Left colon (tissue), 2 donors: ENCODE measurements around the gene PROP1. TPM values are rescaled to one million over a fixed set of nuclear protein-coding genes. Genes with fewer than 3 reads are reported as not detected.
"Not testable (repeated sequence)": the region's sequence is repeated elsewhere in the genome, so short reads cannot be mapped to it uniquely, and the experiment has no call there.

Experiments
- ATAC-seq: fragments of 200-7000 bp; cut with Tn5 transposase; one replicate; pipeline ENCODE4 v1.9.1; 2020; ENCODE audit warnings: mild to moderate bottlenecking, moderate library complexity
- DNase-seq, 2 donors: peaks; one replicate each; pipeline ENCODE4 v3.0.0-alpha.2; 2020
- intact Hi-C, 2 donors: fragments of 100-400 bp; cut with DNase I in 1 of 2; cut with micrococcal nuclease in 1 of 2; formaldehyde crosslinking; loops; one replicate each; pipeline versions ENCODE4 v1.11.2 to v1.14.0; 2022; cut with DNase I, micrococcal nuclease
- total RNA-seq, 2 donors: library from RNA; stranded (reverse); fragmentation: NEBNext Ultra II Directional; extraction: Animal tissue kit (Norgen Biotek cat#: 25700); gene quantifications; one replicate each; pipeline ENCODE4 v1.2.1, GENCODE V29; 2021
- donor health status: DM: no; HTN: no; CAD: no.
- donor health status: DM: yes; HTN: yes; CAD: no.

The PROP1 gene
- total RNA-seq, 2 donors from 2014 or later: not detected

DNA sequence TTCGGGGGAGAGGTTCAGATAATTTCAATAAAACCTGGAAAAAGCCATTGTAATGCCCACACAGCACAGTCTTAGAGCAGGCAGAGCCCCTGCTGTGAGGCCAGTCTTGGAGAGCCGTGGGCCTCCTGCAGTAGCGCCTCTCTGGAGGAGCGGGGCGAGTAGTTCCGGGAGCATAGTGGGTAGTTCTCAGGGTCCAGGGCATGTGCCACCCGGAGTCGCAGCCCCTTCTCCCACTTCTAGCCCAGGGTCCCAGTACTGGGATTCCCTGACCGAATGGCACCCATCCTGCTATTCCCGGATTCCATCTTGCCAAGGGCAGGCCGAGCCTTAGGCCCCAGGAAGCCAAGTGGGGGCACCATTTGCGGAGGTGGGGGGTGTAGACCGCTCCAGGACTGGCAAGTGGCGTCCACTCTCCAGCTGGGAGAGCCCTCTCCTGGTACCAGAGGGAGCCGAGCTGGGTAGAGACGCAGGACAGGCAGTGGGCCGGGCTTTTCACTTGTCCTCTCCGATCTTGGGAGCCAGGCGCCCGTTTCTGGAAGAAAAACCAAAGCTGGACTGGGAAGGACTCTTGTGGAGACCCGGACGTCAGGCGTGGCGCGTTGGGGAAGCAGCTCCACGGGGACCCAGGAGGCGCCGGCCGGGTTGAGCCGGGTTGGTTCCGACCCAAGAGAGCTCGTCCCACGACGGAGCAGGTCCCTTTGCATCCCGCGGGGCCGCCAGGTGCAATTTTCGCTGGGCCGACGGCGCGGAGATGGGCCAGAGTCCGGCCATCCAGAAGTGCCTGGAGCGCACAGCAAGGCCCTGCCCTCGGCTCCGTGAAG lies 12.1 kb downstream of the PROP1 start:
- no peak for DNase-seq
- no peak for ATAC-seq
- intact Hi-C loops: no loop called here

DNA sequence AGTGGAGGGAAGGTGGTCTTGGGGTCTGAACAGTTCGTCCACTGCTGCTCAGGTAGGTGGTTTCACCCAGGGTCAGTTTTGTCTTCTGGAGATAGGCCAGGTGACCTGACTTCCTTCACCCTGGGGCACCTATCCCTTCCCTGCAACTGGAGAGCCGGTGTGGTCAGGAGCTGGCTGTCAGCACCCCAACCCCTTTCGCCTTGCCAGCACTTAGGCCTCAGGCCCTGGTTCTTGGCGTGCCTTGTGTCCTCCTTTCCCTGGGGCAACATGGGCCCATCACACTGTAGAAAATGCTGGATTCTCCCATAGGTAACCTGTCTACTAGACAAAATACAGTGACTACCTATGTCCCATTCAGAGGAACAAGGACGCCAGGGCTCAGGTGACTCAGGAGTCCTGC lies 13.1 kb downstream of the PROP1 start:
- no peak for ATAC-seq
- intact Hi-C loops: no loop called here
- DNase-seq: no peak

DNA sequence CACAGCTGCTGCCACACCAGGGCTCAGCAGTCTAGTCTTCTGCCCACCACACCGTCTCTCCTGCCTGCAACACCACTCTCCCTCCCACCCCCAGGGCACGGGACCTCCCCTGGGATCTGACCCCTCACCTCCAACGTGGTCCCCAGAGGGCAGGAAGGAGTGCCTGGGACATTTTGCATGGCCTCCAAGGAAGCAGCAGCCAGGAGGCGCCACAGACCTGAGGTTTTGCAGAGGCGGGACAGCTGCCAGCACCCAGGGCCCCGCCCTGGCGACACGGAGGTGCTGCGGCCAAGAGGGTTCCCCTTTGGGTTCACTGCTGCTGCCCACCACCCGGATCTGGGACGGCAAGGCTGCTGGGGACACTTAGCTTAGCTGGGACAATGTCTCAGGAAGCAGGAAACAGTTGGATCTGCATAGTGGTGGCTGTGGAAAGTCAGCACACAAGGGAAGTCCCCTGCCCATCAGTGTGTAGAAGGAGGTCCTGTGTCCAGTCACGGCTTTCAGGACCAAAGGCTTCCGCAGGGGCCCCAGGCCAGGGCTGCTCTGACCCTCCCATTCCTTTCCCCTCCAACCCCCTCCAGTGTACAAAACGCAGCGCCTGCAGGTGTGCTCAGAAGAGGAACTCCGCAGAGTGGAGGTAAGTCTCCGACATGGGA lies 13.8 kb downstream of the PROP1 start:
- peak in 1 of 2 donors; percentile 34 for DNase-seq
- peak; percentile 50 for ATAC-seq
- intact Hi-C loops: no loop called here

GRCh38 chr5:177981296-177982071 lies 14.6 kb downstream of the PROP1 start:
- intact Hi-C loops: no loop called here
- ATAC-seq: no peak
- no peak for DNase-seq

DNA sequence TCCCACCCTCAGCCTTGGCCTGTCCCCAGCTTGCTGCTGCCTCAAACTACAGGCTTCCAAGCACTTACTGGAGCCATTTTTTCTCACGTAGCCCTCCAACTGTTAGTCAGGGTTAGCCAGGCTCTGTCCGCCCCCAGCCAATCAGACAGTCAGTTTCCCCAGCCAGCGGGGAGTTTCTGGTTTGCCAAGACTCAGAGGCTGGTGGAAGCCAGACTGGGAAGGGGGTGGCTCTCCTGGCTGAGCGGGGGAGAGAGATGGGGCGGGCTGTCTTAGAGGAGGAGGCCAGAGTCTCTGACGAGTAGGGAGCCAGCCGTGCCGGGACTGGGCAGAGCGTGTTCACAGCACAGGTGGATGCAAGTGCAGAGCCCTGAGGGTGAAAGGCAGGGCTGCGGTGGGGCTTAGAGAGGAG lies 15.3 kb downstream of the PROP1 start:
- intact Hi-C loops: no loop called here
- ATAC-seq (no peak), DNase-seq (no peak)

DNA sequence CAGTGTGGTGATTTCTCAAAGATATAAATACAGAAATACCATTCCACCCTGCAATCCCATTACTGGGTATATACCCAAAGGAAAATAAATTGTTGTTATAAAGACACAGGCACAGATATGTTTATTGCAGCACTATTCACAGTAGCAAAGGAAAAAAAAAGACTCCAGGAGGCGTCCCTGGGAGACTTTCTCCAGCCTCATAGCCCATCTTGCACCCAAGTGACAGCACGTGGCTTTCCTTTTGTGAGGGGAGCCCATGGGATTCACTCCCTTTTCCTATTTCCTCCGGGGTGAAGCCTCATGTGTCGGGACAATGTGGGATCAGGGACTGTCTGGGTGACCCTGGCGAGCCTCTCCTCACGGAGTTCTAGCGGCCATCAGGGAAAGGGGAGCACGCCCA lies 18.4 kb downstream of the PROP1 start:
- DNase-seq, ATAC-seq, intact Hi-C loops: not testable (repeated sequence)

GRCh38 chr5:177973066-177973635 lies 22.9 kb downstream of the PROP1 start:
- no peak for ATAC-seq
- intact Hi-C loops: no loop called here
- no peak for DNase-seq

- DNase-seq (no peak), ATAC-seq (no peak)
- intact Hi-C loops: no loop called here
Measured at GRCh38 chr5:177972613-177973012, 23.4 kb downstream of the PROP1 start.

DNA sequence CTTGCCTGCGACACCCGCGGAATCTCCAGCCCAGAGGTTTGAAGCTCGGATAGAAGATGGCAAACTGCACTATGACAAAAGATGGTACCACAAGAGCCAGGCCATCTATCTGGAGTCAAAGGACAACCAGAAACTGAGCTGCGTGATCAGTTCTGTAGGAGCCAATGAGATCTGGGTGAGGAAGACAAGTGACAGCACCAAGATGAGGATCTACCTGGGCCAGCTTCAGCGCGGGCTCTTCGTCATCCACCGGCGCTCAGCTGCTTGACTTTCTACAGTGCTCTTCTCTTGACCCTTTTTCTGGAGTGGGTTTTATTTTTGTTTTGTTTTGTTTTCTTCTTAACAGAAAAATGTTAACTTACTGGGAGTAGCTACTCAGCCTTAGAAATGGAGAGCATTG lies 24.0 kb downstream of the PROP1 start:
- intact Hi-C loops, ATAC-seq, DNase-seq: not testable (repeated sequence)

DNA sequence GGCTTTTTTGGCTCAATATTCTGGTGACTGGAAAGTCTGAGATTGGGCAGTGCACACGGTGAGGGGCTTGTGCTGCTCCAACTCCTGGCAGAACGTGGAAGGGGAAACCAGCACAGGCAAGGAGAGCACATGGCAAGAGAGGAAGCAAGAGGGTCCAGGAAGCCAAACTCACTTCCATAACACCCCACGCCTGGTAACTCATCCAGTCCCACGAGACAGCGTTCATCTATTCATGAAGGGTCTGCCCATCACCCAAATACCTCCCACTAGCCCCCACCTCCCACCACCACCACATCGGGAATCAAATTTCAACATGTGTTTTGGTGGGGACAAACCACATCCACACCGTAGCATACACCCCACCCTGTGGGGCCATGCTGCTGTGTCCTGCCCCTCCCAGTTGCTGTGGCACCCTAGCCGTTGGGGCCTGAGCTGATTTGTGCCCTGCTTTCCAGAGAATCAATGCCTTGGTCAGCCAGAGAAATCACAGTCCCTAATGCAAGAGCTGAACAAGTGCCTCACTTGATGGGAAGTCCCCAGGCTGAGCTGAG lies 27.3 kb downstream of the PROP1 start:
- DNase-seq (no peak), ATAC-seq (no peak)
- intact Hi-C loops: no loop called here

DNA sequence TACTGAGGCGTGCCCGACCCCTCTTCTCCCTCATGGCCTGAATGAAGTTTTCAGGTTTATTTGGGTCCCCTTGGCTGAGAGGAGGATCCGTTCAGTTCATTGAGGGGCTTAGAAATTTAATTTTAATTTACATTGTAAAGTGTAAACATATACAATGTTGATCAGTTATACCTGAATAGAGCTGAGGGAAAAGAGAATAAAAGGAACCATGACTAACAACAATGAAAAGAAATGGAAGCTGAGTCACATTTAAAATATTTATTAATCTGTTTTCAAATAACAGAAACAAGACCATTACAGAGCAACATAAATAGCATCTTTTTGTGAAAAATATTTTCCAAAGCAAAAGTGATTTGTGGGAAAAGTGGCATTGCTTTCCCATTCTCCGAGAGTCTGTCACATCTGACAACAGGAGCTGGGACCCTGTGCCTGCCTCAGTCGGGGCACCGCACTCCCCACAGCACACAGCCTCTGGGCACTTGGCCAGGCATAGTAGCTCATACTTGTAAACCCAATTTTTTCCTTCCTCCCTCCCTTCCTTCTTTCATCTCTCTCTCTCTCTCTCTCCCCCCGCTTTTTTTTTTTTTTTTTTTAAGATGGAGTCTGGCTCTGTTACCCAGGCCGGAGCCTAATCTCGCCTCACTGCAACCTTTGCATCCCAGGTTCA lies 28.7 kb downstream of the PROP1 start:
- DNase-seq (no peak), ATAC-seq (no peak)
- intact Hi-C loops: no loop called here

- intact Hi-C loops: no loop called here
- ATAC-seq: no peak
Measured at GRCh38 chr5:177966839-177967166, 29.2 kb downstream of the PROP1 start.

DNA sequence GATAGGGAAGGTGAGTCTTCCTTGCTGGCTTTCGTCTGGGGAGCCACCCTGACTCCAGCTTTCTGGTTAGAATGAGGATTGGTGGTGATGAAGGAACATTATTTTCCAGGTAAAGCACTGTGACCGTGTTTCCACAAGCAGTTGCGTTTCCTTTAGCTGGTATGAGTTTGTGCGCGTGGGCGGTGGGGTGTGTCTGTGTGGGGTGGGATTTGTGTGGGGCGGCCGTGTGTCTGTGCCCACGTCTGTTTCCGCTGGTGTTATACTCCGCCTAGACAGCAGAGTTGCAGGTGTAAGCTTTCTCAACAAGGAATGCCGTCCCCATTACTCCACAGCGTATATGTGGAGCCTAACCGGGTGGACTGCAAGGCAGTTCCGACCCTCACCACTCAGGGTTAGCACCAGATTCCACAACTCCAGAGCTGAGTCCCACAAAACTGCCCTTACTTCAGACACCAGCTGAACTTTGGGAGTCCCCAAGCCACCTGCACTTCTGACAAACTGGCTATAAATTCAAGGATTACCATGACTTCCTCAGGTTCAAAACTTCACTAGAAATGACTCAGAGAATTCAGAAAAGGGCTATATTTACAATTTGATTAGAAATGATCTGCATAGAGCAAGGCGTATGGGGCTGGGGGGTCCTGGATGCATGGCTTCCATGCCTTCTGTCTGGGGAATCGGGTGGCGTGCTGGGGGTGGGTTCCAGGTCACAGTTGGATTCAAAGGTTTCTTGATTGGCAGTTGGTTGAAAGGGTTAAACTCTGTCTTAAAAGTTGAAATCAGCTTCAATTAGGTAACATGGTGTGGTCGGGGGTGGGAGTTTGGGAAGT lies 29.8 kb downstream of the PROP1 start:
- ATAC-seq (no peak), DNase-seq (no peak)
- intact Hi-C loops: no loop called here

More at GRCh38 chr5:177966839-177967166, 29.2 kb downstream of the PROP1 start:
- DNase-seq: no peak

GRCh38 chr5:177964471-177964870 lies 31.6 kb downstream of the PROP1 start:
- intact Hi-C loops: no loop called here
- ATAC-seq: no peak
- DNase-seq: no peak

DNA sequence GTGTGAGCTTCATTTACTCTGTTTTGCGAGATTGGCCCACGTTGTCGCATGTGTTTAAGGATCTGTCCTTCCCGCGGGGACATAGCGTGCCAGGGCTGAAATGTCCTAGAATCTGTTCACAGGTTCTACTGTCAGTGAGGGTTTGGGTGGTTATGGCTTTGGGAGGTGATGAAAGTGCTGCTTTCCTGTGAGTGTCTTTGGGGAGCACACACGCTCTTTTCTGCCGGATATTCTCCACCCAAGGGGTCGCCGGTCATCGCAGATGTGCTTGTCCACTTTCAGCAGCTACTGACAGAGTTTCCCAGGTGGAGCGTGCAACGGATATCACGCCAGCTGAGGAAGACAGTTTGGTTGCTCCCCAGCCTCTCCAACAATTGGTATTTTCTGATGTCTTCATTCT lies 32.1 kb downstream of the PROP1 start:
- DNase-seq (no peak), ATAC-seq (no peak)
- intact Hi-C loops: no loop called here

DNA sequence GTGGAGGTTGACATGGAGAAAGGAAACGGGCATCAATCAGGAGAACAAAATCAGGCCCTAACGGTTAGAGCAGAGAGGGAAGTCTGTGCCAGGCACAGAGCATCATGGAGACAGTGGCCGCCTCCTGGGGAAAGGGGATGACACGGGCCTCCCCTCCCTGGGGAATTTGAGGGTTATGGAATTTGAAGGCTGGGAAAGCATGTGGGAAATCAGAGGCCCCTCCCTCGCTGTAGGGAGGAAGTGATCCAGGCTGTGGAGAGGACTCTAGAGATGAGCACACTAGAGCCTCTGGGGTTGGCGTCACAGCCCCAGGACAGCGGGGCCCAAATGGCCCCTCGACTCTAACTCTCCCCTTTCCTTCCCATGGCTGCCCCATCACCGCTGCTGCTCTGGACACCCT lies 36.7 kb downstream of the PROP1 start:
- DNase-seq (no peak), ATAC-seq (no peak)
- intact Hi-C loops: no loop called here

GRCh38 chr5:177958696-177959095 lies 37.3 kb downstream of the PROP1 start:
- no peak for ATAC-seq

DNA sequence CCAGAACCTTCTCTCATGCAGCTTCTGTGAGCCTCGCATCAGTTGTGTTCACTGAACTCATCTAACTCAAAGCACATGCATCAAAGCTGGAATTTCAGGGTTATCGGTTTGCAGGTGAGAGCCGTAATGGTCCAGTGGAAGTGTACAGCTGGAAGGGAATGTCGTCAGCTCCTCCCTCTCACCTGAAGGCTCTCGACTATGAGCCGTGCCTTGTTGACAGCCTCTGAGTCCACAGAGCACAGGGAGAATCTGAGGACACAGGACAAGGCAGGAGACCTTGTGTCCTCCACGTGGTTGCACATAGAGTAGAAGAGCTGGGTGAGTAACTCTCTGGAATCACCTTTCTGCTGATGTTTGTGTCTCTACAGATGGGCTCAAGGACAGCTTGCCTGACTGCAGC lies 38.8 kb downstream of the PROP1 start:
- ATAC-seq (no peak), DNase-seq (no peak)
- intact Hi-C loops: no loop called here

More at GRCh38 chr5:177958696-177959095, 37.3 kb downstream of the PROP1 start:
- intact Hi-C loops: no loop called here
- no peak for DNase-seq
